Endometrium (tissue), 2 donors: ENCODE measurements around the gene TOP3B.
"Not testable (repeated sequence)": the region's sequence is repeated elsewhere in the genome, so short reads cannot be mapped to it uniquely, and the experiment has no call there.

Experiments used
- FAIRE-seq: peaks from 2 replicates; lab custom pipeline; 2012; peaks lifted over from hg19 to GRCh38; lab: Jason Lieb, UNC
- donor health status: control.
- donor health status: control.

TOP3B gene

DNA sequence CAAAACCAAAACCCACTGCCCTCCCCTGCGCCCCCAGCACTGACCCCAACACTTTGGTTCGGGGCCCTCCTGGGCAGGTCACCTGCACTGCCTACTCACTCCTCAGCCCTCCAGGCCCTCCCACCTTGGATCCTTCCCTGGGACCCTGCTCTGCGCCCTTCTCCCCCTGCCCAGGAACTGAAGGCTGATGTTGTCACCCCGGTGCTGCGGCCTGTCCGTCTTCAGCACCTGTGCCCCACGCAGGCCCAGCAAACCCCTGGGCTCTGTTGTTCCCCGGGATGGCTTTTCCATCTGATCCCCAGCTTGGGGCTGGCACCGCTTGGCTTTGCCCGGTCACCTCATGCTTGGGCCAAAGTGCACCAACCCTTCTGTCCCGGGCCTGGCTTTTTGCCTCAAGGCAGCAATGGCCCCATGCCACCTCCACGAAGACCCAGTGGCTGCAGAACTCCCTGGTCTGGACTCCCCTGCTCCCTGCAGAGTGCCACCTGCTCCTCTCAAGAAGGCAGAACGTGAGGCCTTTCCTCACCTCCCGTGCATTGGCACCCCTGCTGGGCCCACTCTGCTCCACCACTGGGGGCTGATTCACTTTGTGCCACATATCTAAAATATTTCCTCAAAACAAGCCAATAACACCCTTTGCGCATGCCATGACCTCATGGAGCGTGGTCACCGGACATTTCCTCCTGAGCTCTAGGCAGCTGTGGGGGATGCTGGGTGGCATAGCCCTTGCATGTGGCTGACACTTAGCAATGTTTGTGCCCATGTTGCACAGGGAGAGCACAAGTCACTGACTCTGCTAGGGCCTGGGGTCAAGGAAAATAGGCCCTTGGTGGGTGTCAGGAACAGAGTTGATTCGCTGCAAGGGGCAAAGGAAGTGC lies 38.8 kb downstream of the TOP3B start:
- FAIRE-seq: no peak

DNA sequence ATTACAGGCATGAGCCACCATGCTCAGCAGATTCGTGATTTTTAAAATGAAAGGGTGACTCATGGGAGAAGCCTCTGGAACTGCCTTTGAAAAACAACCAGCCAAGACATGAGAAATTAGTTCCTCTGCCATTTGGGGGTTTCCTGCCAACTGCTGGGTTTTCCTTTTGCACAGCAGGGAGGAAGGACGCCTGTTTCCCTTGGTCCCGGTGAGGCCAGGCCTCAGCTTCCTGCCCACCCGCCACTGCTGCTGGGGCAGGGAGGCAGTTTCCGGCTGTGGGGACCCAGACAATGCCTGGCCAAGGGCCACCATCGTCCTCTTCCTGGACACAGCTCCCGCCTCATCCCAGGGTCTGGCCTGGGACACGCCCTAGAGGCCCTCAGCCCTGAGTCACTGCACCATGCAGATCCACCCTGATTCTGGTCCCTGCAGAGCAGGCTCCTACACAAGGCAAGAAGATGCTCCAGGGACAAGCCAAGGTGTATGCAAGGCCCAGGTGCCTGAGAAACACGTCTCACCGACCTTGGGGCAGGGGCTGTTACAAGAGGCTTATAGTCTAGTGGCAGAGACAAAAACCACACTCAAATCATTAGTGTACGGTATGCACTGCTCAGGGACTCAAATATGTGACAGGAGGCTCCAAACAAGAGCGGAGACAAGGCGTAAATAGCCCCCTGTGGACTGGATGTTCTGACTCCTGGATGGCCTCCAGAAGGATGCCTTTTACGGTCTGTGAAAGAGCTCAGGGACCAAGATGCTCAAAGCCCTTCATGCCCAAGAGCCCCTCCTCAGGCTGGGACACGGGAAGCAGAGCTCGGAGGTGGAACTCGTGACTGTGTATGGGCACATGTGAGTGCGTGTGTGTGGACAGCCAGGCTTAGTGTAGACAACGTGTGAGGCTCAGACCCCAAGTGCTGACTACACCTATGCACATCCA lies 39.9 kb downstream of the TOP3B start:
- no peak for FAIRE-seq

DNA sequence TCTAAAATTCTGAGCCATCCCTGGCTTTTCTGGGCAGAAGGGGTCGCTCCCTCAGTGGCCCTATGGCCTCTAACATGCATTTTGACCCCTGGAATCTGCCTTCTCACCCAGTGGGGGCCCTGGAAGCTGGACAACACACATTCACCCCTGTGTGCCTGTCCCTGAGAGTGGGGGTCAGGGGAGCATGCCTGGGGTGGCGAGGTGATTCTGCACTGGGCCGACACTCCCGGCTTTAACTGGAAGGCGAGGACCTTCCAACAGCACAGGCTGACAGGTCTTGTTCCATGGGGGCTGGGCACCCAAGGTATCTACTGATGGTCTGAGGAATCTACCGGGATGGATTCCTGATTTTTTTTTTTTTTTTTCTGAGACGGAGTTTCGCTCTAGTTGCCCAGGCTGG lies 40.7 kb downstream of the TOP3B start:
- no peak for FAIRE-seq

DNA sequence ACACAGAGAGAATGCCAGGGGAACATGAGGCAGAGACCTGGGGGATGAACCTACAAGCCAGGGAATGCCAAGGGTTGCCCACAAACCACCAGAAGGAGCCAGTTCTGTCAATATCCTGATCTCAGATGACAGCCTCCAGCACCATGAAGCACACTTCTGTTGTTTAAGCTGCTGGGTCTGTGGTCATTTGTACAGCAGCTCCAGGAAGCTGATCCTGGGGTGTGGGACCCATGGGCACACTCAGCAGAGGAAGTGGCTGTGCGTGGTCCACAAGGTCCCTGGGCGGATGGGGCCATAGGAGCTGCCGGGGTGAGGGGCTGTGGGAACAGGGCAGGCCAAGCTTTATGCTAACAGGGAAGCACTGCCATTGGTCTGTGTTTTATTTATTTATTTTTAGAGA lies 42.1 kb downstream of the TOP3B start:
- FAIRE-seq: no peak

DNA sequence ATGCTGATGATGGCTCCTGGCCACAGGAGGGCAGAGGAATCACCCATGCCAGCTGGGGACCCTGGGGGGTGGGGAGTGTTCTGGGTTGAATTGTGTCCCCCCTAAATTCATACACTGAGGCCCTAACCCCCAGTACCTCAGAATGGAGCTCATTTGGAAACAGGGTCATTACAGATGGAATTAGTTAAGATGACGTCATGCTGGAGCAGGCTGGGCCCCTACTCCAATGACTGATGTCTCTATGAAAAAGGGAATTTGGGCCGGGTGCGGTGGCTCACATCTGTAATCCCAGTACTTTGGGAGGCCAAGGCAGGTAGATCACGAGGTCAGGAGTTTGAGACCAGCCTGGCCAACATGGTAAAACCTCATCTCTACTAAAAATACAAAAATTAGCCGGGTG lies 42.7 kb downstream of the TOP3B start:
- FAIRE-seq: not testable (repeated sequence)

DNA sequence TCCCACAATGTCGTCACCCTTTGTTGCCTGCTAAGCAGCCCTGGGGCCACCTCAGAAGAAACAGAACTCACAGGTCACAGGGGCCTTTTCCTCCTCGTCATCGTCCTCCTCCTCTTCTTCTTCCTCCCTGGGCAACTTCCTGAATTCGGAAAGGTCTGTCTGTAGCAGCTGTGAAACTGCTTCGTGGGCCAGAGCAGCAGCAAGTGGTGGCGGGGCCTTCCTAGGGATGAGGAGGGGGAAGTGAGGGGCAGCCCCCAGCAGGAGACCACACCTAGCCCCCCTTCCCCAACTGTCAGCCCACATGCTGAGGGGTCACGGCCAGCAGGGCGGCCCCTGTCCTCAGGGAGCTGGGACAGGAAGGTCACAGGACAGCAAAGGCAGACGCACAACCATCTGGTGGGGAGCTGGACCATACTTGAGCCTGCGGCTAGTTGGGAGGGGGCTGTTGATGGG lies 43.1 kb downstream of the TOP3B start:
- FAIRE-seq: no peak

DNA sequence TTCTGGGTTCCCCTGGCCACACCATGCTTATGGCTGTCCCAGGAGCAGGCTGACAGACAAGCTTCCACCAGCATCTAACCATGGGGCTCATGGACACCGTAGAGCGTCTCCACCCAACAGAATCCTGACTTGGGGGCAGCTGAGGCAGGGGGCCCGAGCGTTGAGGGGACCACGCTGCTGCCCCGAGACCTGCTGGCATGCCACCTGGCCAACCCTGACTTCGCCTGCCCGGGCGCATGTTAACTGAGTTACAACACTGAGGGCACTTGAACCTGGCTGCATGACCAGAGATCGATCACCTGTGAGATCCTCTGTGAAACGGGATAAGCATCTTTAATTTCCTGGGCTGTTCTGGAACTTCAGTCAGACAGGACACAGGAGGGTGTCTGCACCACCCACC lies 43.7 kb downstream of the TOP3B start:
- FAIRE-seq: no peak

DNA sequence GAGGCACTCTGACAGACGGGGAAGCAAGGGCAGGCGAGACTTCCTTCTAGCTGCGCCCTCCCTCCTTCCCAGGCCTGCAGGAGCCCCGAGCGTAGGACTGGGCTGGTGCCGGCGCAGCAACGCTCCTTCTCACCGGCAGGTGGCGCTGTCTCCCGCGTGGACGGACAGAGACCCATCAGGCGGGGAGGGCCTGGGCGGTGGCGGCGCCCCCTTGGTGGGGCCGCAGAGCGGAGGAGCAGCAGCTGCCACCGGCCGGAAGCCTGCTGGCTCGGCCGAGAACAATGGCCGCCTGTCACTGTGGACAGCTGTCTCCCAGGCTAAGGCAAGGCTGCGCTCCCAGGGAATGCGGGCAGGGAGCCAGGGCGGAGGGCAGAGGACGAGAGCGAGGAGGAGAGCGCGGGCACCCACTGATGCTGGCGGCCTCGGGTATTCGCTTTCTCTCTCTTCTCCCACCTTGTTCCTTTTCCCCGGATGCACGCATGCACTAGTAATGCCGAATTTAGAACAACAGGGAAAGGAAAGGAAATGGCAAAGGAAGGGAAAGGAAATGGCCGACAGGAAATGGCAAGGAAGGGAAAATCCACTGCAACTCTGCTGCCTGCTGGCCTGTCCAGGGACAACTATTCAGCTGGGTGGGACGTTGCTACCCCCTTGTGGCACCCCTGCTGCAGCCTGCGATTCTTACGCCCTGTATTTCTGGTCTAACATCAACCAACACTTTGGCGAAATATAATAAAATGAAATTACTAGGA lies 44.3 kb downstream of the TOP3B start:
- FAIRE-seq: peak; percentile 78

DNA sequence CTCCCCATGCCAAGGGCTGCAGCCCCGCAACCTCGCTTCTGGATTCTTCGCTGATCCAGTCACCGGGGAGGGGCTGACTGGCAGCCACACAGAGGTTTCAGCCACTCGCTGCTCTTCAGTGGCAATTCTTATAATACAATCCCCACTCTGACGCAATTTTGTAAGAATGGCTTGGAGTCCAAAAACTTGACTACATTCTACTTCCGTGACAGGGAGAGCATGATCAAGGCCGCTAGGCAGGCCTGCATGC lies 44.8 kb downstream of the TOP3B start:
- FAIRE-seq: no peak

DNA sequence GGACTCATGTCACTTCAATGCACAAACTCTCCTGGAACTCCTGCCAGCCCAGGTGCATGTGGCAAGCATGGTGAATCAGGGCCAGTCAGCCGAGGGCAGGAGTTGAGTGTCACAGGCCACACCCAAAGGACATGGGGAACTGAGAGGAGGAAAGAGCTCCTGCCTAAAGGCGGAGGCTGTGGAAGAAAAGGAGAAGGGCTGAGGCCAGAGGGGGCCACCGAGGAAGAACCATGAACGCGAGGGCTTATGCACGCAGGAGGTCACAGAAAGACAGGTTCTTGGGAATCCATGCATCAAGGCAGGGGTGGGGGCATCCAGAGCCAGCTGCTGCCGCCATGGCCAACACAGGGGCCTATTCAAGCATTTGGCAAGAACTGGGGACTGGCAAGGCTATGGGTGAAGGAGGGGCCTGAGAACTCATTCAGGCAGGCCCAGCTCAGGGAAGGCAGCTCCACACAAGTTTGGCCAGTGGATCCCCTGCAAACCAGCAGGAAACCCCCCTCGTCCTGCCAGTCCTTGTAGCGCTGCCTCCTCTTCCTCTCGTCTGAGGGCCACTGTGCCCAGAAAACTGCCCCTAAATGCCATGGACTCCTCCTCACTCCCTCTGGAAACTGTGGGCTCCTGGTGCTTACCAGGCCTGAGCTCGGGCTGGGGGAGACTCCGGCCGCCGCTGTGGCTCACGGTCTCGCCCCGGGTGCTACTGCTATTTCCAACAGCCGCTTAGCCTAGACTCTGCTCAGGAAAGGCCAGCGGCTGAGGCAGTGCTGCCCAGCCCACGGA lies 45.4 kb downstream of the TOP3B start:
- FAIRE-seq: no peak

DNA sequence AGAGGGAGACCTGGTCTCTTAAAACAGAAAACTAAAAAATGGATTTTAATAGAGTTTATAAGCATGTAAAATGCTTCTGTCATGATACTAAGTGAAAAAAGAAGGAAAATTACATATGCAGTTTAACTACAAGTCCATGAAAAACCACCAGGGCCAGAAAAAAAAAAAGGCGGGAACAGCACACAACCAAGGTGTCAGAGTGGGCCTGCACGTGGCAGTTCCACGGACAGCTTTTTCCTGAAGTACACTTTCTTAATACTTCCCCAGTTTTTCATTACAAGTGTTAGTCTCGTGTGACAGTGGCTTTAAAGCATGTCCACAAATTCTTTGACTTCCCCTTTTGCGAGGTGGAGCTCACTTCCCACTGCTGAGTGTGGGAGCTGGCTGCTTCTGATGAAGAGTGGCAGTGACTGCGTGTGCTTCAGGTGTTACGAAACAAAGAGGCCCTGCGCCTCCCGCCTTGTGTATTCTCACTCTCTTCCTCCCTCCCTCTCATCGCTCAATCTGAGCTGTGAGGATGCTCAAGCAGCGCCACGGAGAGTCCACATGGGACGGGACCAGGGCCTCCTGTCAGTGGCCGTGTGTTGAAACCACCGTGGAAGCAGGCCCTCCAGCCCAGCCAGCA lies 46.3 kb downstream of the TOP3B start:
- FAIRE-seq: no peak

DNA sequence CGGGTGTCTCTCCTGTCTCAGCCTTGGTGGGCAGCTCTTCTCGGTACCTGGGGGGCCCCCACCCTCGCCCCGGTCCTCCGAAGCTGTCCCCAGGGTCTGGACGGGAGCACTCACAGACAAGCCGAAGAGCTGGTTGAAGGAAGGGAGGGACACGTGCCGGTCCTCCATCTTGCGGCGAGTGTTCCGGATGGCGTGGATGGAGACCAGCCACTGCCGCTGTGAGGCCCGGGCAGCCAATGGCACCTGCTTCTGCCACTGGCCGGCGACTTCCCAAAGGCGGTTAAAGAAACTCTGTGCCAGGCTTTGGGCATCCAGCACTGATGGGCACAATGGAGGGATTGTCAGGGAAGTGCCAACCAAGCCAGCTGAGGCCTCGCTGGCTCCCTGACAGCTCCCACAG lies 48.7 kb downstream of the TOP3B start:
- FAIRE-seq: no peak

DNA sequence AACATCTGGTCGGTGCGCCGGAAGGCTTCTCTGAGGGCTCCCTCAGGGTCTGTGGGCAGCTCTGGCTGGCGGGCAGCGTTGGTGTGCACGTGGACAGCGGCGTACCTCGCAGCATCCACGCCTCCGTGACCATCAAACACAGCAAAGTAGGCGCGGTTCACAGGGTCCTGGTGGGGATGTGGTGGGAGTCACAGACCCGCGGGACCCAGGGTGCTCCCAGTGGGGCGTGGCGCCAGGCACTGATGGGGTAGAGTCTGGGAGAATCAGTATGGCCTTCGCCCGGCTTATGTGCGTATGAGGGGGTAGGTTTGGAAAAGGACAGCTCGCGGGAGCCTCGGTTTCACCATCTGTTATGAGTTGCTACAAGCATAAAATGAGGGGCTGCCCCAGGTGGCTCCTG lies 49.2 kb downstream of the TOP3B start:
- no peak for FAIRE-seq

DNA sequence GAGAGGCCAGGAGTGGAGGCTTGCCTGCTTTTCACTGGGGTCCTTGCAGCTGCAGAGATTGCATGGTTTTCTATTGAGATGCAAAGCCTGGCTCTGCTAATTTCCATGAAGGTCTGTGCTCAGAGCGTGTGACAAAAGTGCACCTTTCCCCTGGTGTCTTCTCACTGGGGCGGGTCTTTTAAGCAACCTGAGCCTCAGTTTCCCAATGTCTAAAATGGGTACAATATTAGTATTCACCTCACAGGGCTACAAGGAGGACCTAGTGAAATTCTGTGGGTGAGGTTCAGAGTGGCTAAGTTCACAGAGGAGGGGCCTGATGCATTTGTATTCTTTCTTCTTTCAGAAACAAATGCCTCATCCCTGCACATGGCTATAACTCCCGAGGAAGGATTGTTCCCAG lies 50.2 kb downstream of the TOP3B start:
- FAIRE-seq: no peak

DNA sequence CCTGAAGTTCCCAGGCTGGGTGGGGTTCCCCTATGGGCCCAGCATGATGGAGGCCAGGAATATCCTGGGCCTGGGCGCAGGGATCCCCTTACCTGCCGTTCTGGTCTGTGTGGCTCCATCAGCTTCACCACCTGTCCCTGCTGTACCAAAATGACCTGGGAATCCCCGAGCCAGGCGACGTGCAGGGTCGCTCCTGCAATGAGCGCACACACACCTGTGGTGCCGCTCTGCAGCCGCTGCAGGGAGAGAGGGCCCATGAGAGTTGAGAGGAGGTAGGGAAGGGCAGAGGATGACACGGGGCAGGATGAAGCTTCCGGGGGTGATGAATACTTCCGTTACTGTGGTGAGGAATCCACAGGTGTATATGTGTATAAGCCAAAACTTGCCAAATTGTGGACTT lies 51.5 kb downstream of the TOP3B start:
- FAIRE-seq: no peak

DNA sequence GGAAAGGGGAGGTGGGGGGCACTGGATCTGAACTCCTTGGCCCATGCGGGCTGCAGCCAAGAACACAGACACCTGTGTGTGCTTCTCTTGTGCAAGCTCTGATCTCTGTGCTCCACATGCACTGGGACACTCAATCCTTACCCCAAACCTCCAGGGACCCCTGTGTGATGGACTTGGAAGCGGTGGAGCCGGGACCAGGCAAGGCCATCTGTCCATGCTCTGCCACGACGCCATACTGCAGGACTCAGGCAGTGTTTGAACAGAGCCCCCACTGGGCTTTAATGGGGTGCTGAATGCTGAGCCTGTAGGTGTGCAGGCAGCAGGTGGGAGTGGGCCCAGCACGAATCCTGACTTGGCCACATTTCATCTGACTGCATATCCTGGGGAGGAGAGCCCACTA lies 53.3 kb downstream of the TOP3B start:
- FAIRE-seq: no peak

DNA sequence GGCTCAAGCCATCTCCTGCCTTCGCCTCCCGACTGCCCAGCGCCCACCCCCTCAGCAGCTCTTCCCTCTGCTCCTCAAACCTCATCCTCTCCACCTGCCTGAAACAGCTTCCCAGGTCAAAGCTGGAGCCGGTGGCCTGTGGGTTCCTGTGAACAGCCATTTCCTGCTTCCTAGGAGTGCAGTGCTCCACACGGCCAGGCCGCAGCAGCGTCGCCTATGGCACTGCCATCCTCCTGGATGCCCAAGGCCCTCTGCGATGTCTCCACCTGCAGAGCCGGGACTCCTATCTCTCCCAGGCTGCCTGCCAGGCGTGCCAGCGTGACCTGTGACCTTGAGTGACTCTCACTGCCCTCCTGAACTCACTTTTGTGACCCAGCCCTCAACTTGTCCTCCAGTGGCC lies 54.5 kb downstream of the TOP3B start:
- FAIRE-seq: no peak

DNA sequence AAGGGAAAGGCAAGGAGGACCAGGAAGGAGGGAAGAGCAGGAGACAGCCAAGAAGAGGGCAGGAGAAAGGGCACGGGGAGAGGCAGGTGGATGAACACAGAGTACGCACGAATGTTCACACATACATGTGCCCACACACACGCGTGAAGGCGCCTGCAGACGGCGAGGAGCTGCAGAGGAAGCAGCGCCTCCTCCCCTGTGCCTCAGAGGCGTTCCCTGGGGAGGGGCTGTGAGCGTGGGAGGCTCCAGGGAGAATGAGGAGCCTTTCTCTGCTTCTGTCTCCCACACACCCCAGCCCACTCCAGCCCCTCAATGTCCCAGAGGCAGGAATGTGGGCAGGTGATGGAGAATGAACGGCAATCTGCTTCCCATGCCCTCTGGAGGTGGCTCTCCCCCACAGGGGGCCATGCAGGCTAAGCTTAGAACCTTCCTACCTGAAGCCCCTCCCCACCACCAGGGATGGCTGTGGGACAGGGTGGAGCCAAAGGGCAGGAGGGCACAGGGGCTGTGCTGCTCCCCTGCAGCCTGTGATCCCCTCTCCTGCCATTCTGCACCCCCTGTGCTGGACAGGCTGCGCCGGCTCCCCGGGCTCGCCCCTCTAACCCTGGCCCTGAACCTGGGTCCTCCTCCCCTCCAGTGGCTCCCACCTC lies 55.3 kb downstream of the TOP3B start:
- no peak for FAIRE-seq

DNA sequence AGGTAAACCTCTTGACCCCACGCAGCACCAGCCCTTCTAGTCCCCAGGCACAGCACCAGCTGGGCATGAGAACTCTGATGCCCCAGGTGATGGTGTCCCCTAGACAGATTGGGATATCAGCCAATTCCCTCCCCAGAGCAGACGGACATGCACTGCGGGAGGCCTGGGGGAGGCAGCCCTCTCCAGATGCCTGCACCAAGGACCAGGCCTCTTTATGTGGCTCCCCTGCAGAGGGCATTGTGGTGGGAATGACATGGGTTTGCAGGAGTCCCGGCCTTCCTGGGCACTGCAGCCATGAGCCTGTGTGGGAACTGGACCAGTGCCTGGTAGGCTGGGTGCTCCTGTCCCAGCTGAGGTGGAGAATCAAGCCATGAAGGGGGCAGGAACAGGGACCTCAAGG lies 55.9 kb downstream of the TOP3B start:
- FAIRE-seq: no peak

DNA sequence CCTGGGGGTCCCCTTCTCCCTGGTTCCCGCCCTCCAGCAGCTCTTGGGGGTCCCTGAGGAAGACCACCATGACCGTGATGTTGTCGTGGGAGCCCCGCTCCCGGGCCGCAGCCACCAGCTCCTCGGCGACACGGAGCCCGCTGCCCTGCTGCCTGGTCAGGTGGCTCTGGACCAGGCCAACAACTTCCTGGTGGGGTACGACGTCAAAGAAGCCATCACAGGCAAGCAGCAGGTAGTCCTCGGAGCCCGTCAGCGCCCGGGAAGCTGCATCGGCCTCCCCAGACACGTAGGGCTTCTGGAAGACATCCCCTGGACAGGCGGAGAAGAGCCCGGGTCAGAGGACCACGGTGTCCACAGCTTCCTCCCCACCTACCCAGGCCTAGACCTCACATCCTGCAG lies 59.4 kb downstream of the TOP3B start:
- no peak for FAIRE-seq
